ENCODE results near the gene KCNN3.

DNA sequence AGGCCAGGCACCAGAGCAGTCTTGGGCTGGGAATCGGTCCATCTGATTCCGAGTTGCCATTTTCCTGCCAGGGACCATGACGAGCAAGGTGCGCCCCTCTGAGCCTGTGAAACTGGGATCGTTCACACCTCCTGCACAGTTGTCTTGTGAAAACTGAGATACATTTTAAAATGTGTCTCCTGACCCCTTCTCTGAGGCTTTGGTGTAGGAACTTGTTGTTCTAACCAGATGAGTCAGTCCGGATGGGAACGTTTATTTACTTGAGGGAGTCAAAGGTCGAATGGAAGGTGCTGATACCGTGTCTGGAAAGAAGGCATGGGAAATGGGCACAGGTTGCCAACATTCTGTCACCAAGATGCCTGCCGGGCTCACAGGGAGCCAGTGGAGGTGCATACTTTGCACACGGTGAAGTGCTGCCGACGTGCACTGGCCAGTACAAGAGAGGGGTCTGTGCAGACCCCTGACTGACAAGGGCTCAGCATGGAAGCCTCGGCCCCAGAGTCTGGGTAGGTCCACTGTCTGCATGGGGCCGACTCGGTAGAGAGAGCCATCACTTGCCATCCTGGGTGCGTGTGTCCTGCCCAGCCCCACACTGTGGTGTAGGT lies 7.4 kb upstream of the KCNN3 start:
- TF ChIP-seq EP300 (IDR thresholded peaks at IDR 0.05) = no peak
- TF ChIP-seq, protein P1, sequence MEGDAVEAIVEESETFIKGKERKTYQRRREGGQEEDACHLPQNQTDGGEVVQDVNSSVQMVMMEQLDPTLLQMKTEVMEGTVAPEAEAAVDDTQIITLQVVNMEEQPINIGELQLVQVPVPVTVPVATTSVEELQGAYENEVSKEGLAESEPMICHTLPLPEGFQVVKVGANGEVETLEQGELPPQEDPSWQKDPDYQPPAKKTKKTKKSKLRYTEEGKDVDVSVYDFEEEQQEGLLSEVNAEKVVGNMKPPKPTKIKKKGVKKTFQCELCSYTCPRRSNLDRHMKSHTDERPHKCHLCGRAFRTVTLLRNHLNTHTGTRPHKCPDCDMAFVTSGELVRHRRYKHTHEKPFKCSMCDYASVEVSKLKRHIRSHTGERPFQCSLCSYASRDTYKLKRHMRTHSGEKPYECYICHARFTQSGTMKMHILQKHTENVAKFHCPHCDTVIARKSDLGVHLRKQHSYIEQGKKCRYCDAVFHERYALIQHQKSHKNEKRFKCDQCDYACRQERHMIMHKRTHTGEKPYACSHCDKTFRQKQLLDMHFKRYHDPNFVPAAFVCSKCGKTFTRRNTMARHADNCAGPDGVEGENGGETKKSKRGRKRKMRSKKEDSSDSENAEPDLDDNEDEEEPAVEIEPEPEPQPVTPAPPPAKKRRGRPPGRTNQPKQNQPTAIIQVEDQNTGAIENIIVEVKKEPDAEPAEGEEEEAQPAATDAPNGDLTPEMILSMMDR (IDR thresholded peaks at IDR 0.05) = no peak
